NT2/D1 (cell line): ENCODE results near the gene PAQR6.

ENCODE experiments used
- SUZ12 ChIP-seq: IDR thresholded peaks from 2 replicates; pipeline ENCODE4 v1.6.1; 2011; ENCODE audit not compliant: insufficient read length, insufficient read depth; ENCODE audit errors: extremely low read depth
- YY1 ChIP-seq: IDR thresholded peaks from 2 replicates; pipeline ENCODE4 v1.6.1; 2011; ENCODE audit not compliant: insufficient read length, insufficient read depth
- ZNF274 ChIP-seq: IDR thresholded peaks from 2 replicates; pipeline ENCODE4 v1.6.1; 2011; ENCODE audit warnings: mild to moderate bottlenecking, low read depth, low read length

DNA sequence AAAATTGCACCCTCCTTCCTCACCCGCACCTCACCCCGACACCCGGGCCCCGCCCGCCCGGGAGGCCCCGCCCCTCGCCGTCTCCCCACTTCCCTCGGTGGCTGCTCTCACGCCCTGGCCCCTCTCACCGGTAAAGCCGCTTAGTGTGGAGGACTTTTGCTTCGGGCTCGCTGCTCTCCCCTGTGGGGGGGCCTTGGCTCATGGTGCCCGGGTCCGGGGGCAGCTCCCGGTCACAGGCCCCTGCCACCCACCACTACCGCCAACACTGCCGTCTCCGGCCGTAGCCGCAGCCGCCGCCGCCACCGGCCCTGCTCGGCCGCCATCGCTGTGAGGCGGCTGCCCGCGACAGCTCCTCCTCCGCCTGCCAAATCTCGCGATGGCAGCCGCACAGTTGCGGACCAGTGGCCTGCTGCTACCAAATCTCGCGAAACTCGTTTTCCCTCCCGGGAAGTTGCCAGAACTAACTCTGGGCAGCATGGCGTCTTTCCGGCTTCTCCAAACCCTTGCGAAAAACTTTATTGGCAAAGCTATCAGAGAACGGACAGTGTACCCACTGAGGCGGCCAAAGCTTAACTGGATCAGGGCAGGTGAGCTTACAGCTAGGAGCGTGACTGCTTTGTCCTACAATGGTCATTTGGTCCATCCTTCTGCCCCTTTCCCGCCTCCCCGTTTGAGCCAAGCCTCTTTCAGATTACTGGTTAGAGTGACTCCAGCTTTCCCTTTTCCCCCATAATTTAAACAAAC lies 34.8 kb upstream of the PAQR6 start, which contains the start of gene SMG5:
- no peak for TF ChIP-seq ZNF274
- TF ChIP-seq YY1: peak; percentile 97
- TF ChIP-seq SUZ12: no peak
